HG03060 (cell line): ENCODE results near the gene MORC3.
"Not testable (repeated sequence)": the region's sequence is repeated elsewhere in the genome, so short reads cannot be mapped to it uniquely, and the experiment has no call there.

Experiments
- ATAC-seq: cut with Tn5 transposase; IDR thresholded peaks from one replicate; pipeline ENCODE4 v1.9.1; 2021; ENCODE audit warnings: low read depth, moderate number of reproducible peaks; ENCODE audit not compliant: unreplicated experiment

MORC3 gene

GRCh38 chr21:36321325-36322082 lies 1.5 kb downstream of the MORC3 start:
- ATAC-seq, result no peak

- ATAC-seq, result no peak
These were observed 2.1 kb downstream of the MORC3 start for GRCh38 chr21:36322083-36322424.

- ATAC-seq, result no peak
These were observed 3.0 kb downstream of the MORC3 start for GRCh38 chr21:36323032-36323431.

GRCh38 chr21:36325373-36326010 lies 5.5 kb downstream of the MORC3 start:
- no peak for ATAC-seq

- no peak for ATAC-seq
These were observed 10.9 kb downstream of the MORC3 start for GRCh38 chr21:36330904-36331303.

GRCh38 chr21:36337099-36337509 lies 17.1 kb downstream of the MORC3 start:
- ATAC-seq, result no peak

GRCh38 chr21:36338975-36339374 lies 19.0 kb downstream of the MORC3 start:
- ATAC-seq, result no peak

- not testable (repeated sequence) for ATAC-seq
These were observed 22.6 kb downstream of the MORC3 start for GRCh38 chr21:36342581-36342980.

- no peak for ATAC-seq
These were observed 24.9 kb downstream of the MORC3 start for GRCh38 chr21:36344931-36345330.

GRCh38 chr21:36347278-36347961 lies 27.4 kb downstream of the MORC3 start:
- ATAC-seq, result no peak

GRCh38 chr21:36347962-36348328 lies 27.9 kb downstream of the MORC3 start:
- ATAC-seq, result no peak

GRCh38 chr21:36349315-36349714 lies 29.3 kb downstream of the MORC3 start:
- ATAC-seq, result no peak

GRCh38 chr21:36350282-36350910 lies 30.4 kb downstream of the MORC3 start:
- ATAC-seq, result no peak

GRCh38 chr21:36354918-36355680 lies 35.1 kb downstream of the MORC3 start:
- ATAC-seq, result no peak

- ATAC-seq, result no peak
These were observed 35.9 kb downstream of the MORC3 start for GRCh38 chr21:36355868-36356267.

GRCh38 chr21:36359185-36359584 lies 39.2 kb downstream of the MORC3 start:
- ATAC-seq, result no peak

GRCh38 chr21:36369064-36369685 lies 49.2 kb downstream of the MORC3 start:
- no peak for ATAC-seq

- ATAC-seq, result no peak
These were observed 56.0 kb downstream of the MORC3 start for GRCh38 chr21:36375994-36376393.

GRCh38 chr21:36377391-36377842 lies 57.4 kb downstream of the MORC3 start:
- ATAC-seq, result no peak

GRCh38 chr21:36379251-36379650 lies 59.3 kb downstream of the MORC3 start:
- ATAC-seq, result no peak
